Stimulated activated CD8-positive, alpha-beta memory T cell treated with anti-CD3 and anti-CD28 coated beads, Interleukin-12 subunit alpha, Interleukin-12 subunit beta, amount 100 ng/mL, for 24 hours (primary cell): ENCODE data around the gene SLMAP.

Experiments
- DNase-seq: peaks from one replicate; pipeline ENCODE4 v3.0.0-alpha.2; 2020; ENCODE audit errors: extremely low read depth

The SLMAP gene

DNA sequence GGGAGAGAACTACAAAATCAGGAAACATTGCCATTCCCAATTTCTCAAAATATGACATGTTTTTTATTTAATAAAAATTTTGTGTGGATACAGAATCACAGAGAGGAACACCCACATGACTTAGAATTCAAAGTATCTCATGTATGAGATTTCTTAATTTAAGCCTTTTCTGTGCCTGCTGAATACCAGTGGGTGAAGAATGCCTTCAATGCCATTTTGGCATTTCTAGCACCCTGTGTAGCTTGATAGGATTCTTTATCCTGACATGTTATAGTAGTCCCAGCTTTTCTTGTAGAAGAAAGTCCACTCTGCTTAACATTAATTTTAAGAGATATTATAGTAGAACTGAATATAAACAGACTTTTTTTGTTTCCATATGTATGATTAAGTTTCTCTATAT lies 3.1 kb upstream of the SLMAP start:
- DNase-seq = no peak

DNA sequence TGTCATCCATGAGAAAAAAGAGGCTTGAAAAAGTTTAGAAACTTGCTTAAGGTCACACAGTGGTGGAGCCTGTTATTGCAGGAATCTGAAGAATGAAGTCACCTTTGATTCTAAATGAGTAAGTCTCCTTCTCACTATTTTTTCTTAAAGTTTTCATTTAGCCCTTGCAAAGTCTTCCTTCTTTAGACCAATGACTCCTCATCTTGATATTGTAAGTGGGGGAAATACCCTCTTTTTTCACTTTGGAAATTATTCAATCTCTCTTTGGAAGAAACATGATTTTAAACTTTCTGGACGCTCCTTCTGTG lies 787 bp upstream of the SLMAP start:
- no peak for DNase-seq

DNA sequence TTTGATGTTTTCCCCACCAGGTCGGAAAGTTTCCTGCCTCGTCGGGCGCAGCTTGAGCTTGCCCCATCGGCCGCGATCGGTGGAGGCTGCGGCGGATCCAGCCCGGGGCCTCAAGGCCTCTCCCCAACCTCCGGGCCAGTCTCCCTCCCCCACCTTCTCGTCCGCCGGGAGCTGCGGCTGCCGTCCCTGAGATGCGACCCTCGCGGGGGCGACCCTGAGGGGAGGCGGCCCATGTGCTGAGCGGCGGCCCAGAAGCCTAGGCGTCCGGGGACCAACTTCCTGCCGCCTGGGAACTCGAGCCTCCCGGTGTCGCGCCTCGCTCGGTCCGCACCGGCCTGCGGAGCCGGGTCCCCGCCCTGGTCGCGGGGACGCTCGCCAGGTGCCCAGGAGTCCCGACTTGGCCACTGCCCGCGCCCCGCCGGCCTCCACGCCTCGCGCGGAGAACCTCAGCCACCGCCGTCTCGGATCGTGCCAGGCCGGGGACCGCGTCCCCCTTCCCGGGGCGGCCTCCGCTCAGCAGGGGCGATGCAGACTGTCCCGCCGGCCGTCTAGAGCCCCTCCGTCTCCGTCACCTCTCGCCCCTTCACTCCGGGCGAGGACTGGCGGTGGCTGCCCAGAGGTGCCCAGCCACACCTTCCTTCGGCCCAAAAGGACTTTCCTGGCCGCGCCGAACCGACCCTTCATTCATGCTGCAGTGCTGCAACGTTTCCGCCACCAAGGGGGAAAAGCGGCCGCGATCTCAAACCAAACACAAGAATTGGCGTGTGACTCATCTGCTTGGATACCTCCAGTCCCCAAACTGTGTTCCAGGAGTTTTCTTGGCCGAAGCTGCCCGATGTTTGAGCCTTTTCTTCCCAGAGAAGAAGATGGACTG lies 656 bp downstream of the SLMAP start:
- peak; percentile 17 for DNase-seq

DNA sequence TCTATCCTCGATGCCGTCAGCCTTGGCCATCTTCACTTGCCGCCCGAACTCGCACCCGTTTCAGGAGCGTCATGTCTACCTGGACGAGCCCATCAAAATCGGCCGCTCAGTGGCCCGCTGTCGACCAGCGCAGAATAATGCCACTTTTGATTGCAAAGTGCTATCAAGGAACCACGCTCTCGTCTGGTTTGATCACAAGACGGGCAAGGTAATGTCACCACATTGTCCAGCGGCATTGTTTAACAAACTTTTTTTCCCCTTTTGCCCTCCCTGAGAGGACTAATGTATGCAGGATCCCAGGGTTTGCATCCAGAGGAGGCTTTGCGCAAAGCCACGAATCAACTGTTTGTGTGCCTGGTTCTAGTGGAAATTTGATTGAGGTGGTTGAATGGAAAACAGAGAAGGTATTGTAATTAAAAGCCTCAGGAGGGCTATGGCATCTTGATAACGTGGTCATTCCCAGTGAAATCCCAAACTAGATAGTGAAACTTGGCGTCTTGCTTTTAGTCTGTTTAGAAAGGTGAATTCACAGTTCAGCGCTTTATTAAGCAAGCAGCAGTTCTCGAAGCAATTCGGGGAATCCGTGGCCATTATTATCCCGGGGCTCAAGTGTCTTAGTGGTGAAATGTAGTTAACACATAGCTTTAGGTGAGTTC lies 1.7 kb downstream of the SLMAP start:
- no peak for DNase-seq

DNA sequence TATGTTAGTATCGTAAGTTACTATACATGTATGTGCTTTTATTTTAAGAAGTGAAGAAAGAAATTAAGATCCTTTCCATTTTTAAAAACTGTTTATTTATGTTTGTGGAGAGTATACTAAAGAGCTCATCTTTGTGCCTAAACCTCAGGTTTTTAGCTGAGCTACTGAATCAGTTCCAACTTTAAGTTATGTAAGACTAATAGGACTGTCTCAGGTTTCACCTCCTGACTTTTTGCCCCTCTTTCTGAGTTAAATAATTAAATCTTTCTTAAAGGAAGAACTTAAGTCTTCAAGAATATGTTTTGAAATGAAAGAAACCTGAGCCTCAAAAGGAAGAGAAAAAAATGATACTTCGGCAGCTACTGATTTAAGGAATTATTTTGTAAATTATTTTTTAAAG lies 2.6 kb downstream of the SLMAP start:
- DNase-seq = no peak

DNA sequence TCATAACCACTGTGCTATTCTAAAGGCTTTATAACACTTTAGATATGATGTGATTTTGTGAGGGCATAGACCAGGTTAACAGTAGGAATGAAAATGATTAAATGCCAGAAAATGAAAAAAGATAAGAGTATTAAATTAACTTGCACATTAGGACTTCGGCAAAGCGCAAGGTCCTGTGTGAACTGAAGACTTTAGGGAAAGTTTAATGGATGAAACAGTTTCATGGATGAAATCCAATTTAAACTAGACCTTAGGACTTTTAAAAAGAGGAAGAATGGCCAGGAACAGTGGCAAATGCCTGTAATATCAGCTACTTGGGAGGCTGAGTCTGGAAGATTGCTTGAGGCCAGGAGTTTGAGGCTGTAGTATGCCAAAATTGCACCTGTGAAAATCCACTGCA lies 8.7 kb downstream of the SLMAP start:
- DNase-seq = no peak

DNA sequence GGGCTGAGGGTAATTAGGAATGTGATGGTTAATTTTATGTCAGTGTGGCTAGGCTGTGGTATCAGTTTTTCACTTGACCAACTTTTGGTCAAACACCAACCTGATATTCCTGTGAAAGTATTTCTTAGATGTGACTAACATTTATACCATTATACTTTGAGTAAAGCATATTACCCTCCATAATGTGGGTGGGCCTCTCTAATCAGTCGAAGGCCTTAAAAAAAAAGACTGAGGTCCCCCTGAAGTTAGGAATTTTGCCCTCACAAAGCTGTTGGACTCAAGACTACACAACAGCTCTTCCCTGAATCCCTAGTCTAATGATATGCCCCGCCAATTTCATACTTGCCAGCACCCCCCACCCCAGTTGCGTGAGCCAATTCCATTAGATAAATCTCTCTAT lies 12.5 kb downstream of the SLMAP start:
- no peak for DNase-seq

DNA sequence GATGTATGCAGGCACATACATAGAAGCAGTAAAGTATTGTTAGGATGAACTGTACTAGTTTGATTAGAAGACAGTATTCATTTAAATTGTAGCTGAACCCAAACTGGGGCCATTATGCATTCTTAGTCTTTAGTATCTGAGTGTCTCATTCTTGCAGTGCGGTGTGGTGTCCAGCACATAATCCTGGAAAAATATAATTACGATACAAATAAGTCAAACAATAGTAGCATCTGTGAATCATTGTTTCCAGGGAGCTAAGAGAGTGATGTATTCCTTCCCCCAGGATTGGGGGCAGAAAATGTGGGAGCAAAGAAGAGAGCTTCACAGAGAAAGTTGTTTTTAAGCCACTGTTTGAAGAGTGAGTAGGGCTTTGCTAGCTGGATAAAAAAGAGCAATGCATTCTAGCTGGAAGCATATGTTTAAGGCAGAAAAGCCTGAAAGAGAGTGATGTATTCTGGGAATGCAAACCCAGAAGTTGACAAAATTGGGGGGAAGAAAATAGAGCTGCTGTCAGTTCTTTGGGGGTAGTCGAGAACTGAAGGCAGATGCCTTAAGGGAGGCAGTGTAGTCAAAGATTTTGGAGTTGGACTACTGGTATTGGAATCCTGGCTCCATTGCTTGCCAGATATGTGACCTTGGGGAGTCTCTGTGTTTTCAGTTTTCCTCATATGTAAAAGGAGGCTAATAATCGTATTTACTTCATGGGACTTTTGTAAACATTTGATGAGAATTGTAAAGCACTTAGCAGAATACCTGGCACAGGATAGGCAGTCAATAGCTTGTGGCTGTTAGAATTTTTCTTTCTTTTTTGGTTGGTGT lies 14.1 kb downstream of the SLMAP start:
- DNase-seq = no peak

DNA sequence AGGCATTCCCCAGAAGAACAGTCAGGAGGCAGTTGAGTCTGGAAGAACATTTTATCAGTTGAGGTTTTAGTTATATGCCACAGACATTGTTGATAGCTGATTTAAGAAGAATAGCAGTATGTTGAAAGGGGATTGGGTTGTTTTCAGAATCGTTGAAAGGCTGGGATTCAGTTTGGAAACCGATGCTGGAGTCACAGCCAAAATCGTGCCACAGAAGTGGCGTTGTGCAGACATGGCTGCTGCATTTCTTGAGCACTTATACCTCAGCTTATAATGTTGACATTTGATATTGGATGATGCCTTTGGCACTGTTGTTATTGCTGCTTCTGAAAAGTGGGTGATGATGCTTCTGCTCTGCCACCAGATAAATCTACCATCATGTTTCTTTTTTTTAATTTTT lies 16.1 kb downstream of the SLMAP start:
- no peak for DNase-seq

DNA sequence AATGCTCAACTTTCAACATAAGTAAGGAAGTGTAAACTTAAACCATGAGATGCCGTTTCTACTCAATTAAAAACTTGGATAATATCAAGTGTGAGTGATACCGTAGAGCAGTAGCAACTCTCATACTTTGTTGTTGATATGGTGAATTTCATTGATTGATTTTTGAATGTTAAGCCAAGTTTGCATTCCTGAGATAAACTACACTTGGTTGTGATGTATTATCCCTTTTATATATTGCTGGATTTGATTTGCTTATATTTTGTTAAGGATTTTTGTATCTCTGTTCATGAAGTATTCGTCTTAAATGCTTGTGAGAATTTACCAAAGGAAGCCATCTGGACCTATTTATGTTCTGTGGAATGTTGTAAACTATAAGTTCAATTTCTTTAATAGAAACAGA lies 21.7 kb downstream of the SLMAP start:
- no peak for DNase-seq

DNA sequence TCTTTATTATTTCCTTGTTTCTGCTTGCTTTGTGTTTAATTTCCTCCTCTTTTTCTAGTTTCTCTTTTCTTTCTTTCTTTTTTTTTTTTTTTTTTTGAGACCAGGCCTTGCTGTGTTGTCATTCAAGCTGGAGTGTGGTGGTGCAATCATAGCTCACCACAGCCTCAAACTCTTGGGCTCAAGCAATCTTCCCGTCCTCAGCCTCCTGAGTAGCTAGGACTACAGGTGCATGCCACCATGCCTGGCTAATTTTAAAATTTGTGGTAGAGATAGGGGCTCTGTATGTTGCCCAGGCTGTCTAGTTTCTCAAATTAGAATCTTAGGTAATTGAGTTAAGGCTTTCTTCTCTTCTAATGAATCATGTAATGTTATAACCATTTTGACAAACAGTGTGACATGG lies 22.4 kb downstream of the SLMAP start:
- no peak for DNase-seq

DNA sequence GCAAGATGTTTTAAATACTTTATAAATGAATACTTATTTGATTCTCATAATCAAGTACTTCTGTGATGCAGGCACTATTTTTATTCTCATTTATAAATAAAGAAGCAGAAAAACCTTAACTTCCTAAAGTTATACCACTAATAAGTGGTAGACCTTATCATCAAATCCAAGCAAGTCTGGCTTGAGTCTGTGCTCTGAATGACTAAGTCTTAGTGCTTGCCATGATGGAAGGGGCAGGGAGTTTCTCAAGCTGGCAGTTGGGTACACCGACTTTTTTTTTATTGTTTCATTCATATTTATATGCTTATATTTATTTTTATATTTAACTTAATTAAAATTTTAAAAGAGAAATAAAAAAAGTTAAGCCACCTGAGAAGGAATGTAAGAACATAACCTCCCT lies 23.6 kb downstream of the SLMAP start:
- DNase-seq = no peak

DNA sequence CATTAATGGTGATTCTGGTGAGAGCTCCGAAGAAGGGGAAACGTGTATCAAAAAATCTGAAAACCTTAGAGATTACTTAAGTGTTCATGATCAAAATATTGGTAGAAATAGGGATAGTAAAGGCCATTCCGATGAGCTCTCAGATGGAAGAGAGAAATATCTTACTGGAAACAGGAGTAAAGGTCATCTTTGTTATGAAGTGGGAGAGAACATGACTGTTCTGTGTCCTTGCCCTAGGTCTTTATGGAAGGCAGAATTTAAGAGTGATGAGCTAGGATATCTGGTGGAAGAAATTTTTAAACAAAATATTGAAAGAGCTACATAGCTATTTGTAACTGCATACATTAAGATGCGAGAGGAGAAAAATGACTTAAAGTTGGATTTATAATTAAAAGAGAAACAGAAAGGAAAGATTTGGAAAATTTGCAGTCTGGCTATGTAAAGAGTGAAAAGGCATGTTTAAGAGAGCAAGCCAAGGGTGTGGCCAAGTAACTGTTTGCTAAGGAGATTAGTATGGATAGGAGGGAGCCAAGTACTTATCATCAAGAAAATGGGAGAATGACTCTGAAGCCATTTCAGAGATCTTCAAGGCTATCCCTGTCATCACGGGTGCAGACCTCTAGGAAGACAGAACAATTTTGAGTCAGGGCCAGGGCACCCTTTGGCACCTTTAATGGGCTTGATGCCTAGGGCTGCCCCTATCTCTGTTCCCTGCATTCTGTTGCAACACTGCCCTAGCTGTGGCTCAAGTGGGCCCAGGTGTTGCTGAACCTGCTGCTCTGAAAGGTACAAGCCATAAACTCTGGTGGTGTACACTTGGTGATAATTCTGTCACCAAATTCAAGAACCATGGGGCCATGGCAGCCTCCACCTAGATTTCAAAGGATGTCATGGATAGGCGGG lies 27.3 kb downstream of the SLMAP start:
- DNase-seq = no peak

DNA sequence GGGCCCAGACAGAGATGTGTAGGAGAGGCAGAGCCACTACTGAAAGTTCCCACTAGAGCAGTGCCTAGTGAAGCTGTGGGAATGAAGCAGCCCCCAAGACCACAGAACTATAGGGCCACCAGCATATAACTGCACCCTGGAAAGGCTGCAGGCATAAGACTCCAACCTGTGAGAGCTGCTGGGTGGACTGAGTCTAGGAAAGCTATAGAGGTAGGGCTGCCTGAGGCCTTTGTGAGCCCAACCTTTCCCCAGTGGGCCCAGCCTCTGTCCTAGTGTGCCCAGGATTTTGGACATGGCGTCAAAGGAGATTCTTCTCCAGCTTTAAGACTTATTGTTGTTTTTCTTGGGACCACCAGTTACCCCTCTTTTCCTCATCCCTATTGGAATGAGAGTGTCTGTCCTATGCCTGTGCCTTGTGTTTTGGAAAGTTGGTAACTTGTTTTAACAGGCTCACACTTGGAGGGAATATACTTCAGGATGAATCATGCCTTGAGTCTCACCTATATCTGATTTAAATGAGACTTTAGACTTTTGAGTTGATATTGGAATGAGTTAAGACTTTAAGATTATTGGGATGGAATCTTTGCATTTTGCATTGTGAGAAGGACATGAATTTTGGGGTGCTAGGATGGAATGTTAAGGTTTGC lies 28.1 kb downstream of the SLMAP start:
- no peak for DNase-seq

DNA sequence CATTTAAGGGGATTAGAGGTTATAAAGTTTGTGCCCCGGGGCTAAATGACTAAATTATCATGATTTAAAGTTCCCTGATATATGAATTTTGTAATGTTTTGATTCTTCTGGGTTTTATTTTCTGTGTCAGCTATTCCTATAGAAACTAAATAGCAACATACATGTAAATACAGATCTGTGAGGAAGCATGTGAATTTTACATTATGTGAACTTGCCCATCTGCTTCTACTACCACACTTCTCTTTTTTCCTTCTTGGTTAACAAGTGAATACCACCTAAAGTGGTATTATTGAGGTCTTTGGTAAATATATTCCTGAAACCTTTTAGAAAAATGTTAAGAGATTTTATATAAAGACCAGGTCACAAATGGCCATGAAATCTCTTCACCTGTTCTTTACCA lies 29.3 kb downstream of the SLMAP start:
- DNase-seq = no peak

DNA sequence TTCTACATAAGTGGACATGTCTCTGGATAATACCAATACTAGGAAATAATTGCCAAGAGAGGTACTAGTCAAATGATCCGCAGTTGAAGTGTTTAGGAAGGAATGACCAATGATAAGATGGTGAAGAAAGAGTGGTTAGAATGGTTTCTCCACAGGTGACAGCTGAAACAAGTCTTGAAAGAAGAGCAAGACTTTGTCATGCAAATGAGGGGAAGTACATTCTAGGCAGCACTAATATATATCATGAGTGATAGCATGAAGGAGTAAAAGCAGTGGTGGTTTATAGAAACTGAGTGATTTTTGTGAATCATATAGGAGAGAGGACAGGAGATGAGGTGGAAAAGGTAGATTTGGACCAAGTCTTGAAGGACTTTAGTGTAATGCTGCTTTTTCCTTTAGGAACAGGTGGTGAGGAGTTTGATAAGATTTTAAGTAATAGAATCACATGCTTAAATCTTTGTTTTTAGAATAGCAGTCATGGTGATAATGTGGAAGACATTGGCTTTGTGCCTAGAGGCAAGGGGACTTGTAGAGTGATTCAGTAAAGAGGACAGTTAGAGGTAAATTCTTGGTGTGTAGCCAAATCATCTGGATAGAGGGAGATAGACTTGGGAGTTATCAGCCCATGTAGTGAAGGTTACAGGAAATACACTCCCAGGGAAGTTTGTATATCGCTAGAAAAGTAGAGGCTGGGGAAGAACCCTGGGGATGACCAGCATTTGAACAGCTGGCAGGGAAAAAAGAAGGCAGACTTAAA lies 31.9 kb downstream of the SLMAP start:
- DNase-seq = no peak

DNA sequence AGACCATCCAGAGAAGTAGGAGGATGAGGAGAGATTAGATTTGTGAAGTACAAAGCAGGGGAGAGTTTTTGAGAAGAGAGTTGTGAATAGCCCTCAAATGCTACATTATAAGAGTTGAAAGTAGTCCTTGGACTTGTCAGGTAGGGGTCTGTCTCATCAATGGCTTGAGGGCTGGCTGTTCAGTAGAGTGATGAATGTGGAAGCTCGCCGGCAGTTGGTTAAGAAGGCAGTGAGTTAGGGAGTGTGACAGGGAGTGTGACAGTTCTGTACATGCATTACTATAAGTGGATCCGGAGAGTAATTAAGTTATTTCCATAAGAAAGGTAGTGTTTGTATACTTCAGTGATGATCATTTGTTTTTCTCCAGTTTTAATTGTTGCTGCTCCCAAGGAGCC lies 32.5 kb downstream of the SLMAP start:
- DNase-seq = no peak

DNA sequence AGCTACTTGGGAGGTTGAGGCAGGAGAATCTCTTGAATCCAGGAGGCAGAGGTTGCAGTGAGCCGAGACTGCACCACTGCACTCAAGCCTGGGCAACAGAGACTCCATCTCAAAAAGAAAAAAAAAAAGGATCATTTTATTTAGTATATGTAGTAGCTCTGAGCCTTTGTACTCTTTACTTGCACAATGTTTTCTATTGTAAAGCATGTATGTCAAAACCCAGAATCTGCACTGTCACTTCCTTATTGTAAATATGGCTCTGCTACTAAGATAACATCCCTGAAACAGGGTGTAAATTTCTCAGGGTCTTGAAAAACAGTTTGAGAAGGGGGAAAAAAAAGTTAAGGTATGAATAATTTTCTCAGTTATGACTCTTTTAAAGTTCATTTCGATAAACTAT lies 35.1 kb downstream of the SLMAP start:
- DNase-seq = no peak

DNA sequence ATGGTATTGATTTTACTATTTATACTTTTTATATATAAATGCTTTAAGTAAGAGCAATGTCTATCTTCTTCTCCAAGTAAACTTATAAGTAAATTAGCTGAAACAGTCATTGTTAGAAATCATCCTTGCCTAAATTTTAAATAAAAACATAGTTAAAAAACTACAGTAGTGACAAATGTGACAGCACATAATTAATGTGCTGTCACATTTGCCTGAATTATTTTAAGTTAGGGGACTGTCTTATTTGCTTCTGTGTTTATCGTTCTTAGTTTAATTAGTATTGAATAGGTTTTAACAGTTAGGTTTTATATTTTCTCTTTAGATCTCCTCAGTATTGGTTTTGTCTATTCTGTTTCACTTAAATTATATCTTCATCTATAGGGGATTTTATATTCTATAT lies 36.1 kb downstream of the SLMAP start:
- no peak for DNase-seq

DNA sequence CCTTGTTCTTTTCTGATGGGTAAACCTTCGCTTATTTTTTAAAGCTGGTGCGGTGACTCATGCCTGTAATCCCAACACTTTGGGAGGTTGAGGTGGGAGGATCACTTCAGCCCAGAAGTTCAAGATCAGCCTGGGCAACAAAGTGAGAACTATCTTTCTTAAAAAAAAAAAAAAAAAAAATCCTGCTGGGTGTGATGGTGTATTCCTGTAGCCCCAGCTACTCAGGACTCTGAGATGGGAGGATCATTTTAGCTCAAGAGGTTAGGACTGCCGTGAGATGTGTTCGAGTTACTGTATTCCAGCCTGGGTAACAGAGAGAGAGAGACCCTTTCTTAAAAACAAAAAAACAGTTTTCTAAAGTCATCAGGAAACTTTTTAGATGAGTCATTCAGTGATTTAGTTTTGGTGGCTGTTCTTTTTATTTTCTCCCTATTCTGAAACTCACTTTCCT lies 37.7 kb downstream of the SLMAP start:
- DNase-seq = no peak

DNA sequence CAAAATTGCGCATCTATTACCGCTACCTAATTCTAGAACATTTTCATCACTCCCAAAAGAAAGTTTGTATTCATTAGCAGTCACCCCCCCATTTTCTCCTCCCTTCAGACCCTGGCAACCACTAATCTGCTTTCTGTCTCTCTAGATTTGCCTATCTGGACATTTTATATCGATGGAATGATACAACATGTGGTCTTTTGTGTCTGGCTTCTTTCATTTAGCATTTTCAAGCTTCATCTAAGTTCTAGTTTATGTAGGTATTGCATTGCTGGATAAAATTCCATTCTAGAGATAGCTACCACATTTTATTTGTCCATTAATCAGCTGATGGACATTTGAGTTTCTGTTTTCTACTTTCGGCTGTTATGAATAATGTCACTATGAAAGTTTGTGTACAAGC lies 38.4 kb downstream of the SLMAP start:
- no peak for DNase-seq
